ENCODE results near the gene NXPH4.

- TF ChIP-seq CTCF (IDR thresholded peaks at IDR 0.05), result no peak
- TF ChIP-seq POLR2A (IDR thresholded peaks at IDR 0.05), result no peak
Measured at GRCh38 chr12:57231276-57232021, 14.9 kb downstream of the NXPH4 start.

All from esophagus squamous epithelium (tissue), 4 donors.